HL-60 (cell line): ENCODE data around the gene PJA1.

Source experiments
- DNase-seq, 2 experiments: peaks; one replicate each; pipeline ENCODE4 v3.0.0-alpha.2; 2010 to 2020; ENCODE audit warnings: low read depth in 1 of 2, low spot score in 1 of 2
- H3K27ac ChIP-seq: fragments of 250-450 bp; sonication (Bioruptor Pico); replicated peaks from 2 replicates; pipeline ENCODE4 v1.5.1; 2020; ENCODE audit warnings: mild to moderate bottlenecking, moderate library complexity
- H3K27me3 ChIP-seq: fragments of 250-450 bp; sonication (Bioruptor Pico); 2 replicates; pipeline ENCODE4 v1.5.1; 2021; ENCODE audit warnings: mild to moderate bottlenecking, moderate library complexity; ENCODE audit not compliant: insufficient read depth, poor library complexity, severe bottlenecking
- H3K4me3 ChIP-seq: replicated peaks from 2 replicates; pipeline ENCODE4 v1.5.1; 2011; ENCODE audit warnings: mild to moderate bottlenecking, control low read depth, low read length; ENCODE audit not compliant: insufficient read depth
- GABPA ChIP-seq: IDR thresholded peaks from 2 replicates; pipeline ENCODE4 v1.6.1; 2012; ENCODE audit warnings: low read depth
- POLR2AphosphoS5 ChIP-seq: IDR thresholded peaks from 2 replicates; pipeline ENCODE4 v1.6.1; 2012; ENCODE audit warnings: low read depth
- REST ChIP-seq: IDR thresholded peaks from 2 replicates; pipeline ENCODE4 v1.6.1; 2012; ENCODE audit warnings: low read depth; ENCODE audit not compliant: insufficient replicate concordance
- SPI1 ChIP-seq: IDR thresholded peaks from 2 replicates; pipeline ENCODE4 v1.6.1; 2012; ENCODE audit warnings: low read depth, mild to moderate bottlenecking, borderline replicate concordance
- TF ChIP-seq, protein P1 (sequence below): IDR thresholded peaks from one replicate; pipeline ENCODE4 v1.5.1; 2011; ENCODE audit warnings: low read length, control low read depth, inconsistent platforms; ENCODE audit not compliant: insufficient read depth

Gene PJA1

GRCh38 chrX:69185141-69185540, 19.9 kb upstream of the PJA1 start:
- Histone ChIP-seq H3K27me3 (no peaks in the 10 kb centered on the region), H3K4me3 (no peak overlapping the region), H3K27ac (no peak overlapping the region)
- DNase-seq: no peak
- TF ChIP-seq REST (no peak), POLR2AphosphoS5 (no peak), SPI1 (no peak), GABPA (no peak)
- TF ChIP-seq, protein P1, sequence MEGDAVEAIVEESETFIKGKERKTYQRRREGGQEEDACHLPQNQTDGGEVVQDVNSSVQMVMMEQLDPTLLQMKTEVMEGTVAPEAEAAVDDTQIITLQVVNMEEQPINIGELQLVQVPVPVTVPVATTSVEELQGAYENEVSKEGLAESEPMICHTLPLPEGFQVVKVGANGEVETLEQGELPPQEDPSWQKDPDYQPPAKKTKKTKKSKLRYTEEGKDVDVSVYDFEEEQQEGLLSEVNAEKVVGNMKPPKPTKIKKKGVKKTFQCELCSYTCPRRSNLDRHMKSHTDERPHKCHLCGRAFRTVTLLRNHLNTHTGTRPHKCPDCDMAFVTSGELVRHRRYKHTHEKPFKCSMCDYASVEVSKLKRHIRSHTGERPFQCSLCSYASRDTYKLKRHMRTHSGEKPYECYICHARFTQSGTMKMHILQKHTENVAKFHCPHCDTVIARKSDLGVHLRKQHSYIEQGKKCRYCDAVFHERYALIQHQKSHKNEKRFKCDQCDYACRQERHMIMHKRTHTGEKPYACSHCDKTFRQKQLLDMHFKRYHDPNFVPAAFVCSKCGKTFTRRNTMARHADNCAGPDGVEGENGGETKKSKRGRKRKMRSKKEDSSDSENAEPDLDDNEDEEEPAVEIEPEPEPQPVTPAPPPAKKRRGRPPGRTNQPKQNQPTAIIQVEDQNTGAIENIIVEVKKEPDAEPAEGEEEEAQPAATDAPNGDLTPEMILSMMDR: no peak

GRCh38 chrX:69182818-69183380, 17.6 kb upstream of the PJA1 start:
- TF ChIP-seq REST (no peak), POLR2AphosphoS5 (no peak), SPI1 (no peak), GABPA (no peak)
- TF ChIP-seq, protein P1: no peak
- DNase-seq: no peak
- Histone ChIP-seq H3K4me3 (no peak overlapping the region), H3K27ac (no peak overlapping the region), H3K27me3 (no peaks in the 10 kb centered on the region)

DNA sequence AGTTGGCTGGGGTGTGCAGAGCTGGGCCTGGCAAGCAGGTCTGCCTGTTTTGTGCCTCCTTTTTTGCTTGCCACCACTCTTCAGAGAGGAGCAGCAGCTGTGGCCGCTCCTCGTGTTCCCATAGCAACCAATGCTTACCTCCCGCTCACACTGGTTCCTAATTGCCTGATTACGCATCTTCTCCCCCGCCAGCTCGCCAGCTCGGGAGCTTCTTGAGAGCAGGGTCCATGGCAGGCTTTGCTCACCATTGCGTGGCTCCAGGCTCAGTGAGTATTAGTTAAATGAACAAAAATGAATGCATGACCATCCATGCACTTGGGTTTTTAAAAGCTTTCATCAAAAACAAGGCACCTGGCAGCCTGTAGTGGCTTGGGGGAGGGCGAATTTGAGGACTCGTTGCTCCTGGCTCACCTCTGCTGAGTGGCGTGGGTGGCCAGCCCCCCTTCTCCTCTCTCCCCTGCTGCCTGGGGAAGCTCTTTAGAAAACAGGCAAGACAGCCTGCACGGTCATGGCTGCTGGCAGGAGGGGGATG, 14.2 kb upstream of the PJA1 start:
- TF ChIP-seq POLR2AphosphoS5 (no peak), SPI1 (no peak), GABPA (no peak), REST (no peak)
- TF ChIP-seq, protein P1: no peak
- Histone ChIP-seq H3K4me3 (no peak overlapping the region), H3K27ac (no peak overlapping the region), H3K27me3 (no peaks in the 10 kb centered on the region)
- DNase-seq: no peak
